Effector CD8-positive, alpha-beta T cell (primary cell): ENCODE data around the gene PYCR2.

Experiments used
- DNase-seq: peaks from one replicate; lab custom pipeline; 2025; lab: John Stamatoyannopoulos, UW

Gene PYCR2

GRCh38 chr1:225876900-225877510 is 47.0 kb downstream of the PYCR2 start:
- no peak for DNase-seq

- DNase-seq: no peak
Observed at GRCh38 chr1:225875044-225875815, 48.8 kb downstream of the PYCR2 start.

GRCh38 chr1:225874431-225874830 is 49.6 kb downstream of the PYCR2 start:
- no peak for DNase-seq

- DNase-seq: no peak
Observed at GRCh38 chr1:225873281-225873850, 50.7 kb downstream of the PYCR2 start.

GRCh38 chr1:225872075-225872430 is 52.0 kb downstream of the PYCR2 start:
- DNase-seq: no peak

GRCh38 chr1:225871359-225872074 is 52.5 kb downstream of the PYCR2 start:
- no peak for DNase-seq

GRCh38 chr1:225870911-225871310 is 53.1 kb downstream of the PYCR2 start:
- DNase-seq: no peak
